AG20443 (cell line): ENCODE data around the gene SSTR5.

Experiments used
- DNase-seq: peaks from one replicate; pipeline ENCODE4 v3.0.0; 2012; ENCODE audit warnings: low spot score, mixed read lengths

SSTR5 gene

DNA sequence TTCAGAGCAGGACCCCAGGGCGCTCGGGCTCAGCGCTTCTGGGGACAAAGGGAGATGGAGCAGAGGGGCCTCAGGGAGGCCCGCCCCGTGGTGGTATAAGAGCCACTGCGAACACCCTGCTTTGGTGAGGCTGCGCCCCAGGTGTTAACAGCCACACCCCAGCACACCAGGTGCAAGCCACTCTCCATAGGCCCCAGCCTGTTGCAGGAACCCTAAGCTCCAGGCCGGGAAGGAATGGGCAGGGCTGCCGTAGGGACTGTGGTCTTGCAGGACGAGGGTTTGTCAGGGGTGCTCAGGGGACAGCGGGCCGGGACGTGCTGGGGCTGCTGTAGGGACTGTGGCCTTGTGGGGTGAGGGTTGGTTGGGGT, 17.0 kb upstream of the SSTR5 start:
- no peak for DNase-seq

DNA sequence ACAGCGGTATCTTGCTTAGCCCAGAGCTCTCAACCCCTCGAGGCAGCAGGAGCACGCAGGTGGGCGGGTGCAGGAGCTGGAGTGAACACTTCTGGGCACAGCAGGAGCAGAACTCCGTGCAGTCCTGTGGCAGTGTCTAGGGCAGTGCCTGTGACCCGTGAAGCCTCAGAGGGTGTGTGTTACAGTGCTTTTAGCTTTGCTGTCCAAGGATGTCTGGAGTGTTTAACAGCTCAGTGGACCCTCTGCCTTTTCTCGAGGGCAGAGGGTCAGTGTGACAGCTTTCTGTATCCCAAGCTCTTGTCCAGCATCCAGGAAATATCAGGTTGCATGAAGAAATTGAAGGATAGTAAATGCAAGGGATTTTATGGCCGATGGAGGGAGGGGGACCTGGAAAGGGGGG, 16.4 kb upstream of the SSTR5 start:
- no peak for DNase-seq

DNA sequence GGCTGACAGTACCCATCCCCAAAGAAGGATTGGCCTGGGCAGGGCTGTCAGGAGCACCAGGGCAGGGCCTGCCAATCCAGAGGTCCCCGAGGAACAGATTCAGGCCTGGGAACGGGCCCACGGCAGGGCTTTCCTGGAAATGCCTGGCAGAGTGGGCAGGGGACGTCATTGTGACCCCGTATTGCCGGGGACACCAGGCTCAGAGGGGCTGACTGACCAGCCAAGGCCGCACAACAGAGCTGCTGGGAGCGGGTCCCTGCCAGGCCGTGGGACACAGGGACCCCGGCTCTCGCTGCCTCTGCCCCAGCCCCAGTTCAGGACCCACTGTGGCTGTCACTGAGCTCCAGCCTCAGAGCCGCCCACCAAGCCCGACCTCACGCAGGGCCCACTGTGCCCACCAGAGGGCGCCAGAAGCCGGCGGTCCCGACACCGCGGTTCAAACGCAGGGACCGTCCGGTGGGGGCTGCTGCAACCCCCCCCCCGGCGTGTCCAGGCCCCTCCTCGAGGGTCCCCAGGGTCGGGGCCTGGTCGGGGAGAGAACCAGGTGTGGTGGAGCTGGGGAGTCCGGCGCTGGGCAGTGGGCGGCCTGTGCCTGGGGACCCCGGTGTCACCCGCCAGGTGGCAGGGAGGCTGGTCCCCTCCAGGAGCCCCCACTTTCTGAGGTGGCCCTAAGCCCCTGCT, 15.2 kb upstream of the SSTR5 start:
- DNase-seq: peak; percentile 82

DNA sequence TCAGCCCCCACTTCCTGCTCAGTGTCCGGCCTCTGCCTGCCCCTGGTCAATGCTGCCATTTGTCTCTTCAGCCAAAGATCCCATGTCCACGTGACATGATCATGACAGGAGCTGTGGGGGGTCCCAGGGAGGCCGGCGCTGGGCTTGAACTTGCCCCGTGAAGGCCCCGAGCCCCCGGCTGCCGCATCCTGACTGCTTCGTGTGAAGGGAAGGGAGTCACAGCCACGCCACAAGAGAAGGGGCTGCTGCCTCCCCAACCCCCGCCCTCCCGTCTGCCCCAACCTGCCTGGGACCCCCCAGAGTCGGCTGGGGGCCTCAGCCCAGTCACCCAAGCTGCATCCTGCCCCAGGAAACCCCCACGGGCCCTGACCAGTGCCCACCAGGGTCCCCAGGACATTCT, 14.3 kb upstream of the SSTR5 start:
- no peak for DNase-seq

DNA sequence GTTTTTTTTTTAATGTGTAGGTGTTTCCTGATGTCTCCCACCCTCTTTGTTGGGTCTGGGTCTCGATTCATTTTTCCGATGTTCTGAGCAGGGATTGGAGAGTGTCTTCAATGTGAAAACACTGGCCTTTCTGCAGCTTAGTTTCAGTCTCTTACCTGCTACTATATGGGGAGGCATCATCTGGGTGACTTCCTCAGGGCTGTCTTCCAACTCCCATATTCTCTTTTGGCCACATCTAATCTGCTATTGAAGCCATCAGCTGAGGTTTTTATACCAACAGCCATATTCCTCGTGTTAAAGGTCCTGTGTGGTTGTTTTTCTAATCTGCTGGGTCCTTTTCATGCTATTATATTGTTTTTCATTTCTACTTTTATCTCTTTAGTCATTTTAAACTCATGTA, 13.2 kb upstream of the SSTR5 start:
- no peak for DNase-seq

DNA sequence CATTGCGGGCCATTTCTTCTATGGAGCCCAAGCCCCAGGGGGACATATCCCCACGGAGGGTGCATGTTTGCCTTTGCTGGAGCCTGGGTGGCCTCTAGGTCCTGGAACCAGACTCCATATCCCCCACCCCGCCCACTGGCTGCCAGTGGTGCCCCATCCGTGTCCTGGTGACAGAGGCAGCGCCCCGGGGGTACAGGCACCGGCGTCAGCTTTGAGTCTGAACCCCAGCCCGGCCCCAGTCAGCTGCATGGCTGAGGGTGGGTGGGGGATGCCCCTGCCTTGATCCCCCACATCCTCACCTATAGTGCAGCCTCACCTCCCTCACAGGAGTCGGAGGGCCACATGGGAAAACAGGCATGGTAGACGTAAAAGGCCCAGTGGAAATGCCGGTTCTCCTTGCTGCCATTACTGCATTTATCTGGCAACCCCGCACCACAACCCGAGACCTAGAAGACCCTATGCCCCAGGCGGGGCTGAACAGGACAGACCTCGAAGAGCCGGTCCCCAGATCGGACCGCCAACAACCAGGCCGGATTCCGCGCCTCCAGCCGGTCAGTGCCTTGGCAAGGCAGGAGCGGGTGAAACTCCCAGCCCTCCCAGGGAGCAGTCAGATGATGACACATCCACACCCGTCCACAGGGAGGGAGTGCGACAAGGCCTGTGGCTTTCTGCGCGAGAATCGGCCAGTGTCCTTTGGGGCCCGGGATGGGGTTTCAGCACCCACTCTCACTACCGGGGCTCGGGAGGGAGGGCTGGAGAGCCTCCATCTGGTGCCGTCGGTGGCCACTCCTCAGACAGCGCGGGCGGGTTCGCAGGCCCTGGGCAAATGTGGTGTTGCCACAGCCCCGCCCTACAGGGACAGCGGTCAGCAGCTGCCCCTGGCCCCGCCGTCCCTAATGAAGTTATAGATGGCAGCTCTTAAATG, 11.9 kb upstream of the SSTR5 start:
- DNase-seq: no peak

DNA sequence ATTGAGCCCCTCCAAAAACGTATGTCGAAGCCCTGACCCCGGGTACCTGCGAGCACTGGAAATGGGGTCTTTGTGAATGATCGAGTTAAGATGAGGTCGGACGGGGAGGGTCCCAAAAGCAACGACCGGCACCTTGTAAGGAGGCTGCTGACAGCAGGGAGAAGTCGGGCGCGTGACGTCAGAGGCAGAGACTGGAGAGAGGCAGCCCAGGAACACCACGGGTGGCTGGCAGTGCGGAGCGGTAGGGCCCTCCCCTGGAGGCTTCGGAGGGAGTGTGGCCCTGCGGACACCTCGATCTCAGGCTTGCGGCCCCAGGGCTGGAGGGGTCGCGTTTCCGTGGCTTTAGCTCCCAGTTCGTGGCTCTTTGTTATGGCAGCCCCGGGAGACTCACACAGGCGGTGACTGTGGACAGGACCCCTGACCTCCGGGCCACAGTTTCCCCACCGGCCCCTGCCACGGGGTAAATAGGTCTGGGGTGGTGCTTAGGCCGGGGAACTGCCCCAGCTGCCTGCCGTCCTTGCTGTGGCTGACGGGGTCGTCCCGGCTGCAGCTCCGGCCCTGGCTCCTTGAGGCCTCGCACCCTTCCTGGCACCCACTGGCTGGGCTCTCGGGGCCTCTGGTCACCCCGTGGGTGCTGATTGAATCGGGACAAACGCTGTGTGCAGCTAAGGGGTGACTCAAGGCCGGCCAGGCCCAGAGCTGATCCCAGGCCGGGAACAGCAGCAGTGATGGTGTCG, 10.6 kb upstream of the SSTR5 start:
- DNase-seq: no peak

DNA sequence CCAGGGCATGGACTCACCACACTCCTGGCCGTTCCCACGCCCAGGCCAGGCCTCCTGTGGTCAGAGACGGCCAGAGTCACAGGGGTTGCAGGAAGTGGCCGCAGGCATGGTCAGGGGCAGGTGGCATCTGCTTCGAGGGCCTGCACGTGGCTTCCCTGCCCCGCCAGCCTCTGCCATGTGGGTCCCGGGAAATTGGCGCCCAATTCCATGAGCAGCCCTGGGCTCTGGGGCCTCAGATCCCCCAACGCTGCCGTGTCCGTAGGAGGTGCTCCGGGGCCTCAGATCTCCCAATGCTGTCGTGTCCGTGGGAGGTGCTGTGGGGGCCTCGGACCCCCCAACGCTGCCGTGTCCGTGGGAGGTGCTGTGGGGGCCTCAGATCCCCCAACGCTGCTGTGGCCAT, 9.7 kb upstream of the SSTR5 start:
- DNase-seq: no peak

DNA sequence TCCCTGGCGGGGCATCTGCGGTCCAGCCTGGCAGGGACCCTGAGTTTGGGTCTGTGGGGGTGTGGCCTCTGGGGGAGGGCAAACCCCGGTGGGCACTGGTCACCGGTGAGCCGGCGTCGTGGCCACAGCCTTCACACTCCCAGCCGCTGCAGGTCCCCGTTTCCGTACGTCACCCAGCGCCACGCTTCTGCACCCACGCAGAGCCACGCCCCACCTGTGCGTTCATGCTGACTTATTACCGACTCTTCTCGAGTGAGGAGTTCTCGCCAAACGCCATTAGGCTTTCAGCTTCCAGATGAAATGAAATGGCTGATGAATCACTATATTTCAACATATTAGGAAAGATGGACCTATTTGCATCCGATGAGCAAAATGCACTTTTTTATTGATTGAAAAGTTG, 8.8 kb upstream of the SSTR5 start:
- DNase-seq: no peak

DNA sequence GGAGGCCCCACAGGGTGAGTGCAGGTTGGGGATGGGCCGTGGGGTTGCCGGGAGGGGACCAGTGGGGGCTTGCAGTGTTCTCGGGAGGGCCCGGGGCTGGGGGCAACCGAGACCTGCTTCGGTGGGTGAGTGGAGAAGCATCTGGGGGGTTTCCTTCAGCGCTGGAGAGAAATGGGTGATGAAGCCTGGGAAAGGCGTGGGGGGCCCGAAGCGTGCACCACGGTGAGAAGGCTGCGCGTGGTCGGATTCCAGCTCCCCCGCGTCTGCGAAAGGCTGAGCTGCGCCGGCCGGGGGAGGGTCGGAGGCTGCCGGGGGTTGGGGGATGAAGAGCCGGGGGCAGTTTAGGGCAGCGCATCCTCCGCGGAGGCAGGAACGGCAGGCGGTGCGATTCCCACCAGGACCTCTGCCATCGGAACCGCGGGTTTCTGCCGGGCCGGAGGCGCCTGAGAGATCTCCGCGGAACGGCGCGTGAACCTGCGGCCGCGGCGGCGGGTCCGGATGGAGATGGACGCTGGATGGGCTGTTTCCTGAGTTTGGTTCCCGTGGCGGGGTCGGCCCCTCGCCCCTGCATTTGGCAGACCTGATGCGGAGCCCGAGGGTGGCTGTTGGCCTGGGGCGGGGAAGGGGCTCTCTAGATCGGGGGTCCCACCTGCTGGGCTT, 6.9 kb upstream of the SSTR5 start:
- DNase-seq: no peak

DNA sequence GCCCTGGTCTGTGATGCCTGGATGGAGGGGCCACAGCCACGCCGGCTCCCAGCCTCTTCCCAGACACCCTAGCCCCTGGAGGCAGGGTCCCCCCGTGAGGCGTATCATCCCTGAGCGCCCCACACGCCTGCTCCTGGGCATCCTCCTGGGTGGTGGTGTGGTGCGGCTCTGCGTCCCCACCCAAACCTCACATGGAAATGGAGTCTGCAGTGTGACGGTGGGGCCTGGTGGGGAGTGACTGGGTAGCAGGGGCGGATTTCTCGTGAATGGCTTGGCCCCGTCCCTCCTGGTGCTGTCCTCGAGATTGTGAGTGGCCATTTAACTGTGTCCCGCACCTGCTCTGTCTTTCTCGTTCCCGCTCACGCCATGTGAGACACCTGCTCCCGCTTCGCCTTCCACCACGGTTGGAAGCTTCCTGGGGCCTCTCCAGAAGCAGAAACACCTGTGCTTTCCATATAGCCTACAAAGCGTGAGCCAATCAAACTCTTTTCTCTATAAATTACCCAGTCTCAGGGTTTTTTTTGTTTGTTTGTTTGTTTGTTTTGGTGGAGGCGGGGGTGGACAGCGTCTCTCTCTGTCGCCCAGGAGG, 5.9 kb upstream of the SSTR5 start:
- DNase-seq: no peak

DNA sequence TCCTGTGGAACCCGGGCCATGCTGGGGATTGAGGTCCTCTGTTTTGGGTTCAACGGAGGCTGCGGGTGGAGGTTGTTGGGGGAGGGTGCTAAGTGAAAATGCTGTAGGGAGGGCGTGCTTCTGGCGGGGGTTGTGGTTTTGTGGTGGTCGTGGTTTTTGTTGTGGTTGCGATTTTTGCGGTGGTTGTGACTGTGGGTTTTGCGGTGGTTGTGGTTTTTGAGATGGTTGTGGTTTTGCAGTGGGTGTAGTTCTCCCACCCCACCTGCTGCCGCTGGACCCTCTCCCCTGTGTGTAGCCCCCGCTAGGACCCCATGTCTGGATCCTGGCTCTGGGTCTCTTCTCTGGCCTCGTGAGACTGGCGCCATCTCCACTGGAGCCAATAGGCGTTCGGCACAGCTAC, 4.9 kb upstream of the SSTR5 start:
- DNase-seq: no peak

DNA sequence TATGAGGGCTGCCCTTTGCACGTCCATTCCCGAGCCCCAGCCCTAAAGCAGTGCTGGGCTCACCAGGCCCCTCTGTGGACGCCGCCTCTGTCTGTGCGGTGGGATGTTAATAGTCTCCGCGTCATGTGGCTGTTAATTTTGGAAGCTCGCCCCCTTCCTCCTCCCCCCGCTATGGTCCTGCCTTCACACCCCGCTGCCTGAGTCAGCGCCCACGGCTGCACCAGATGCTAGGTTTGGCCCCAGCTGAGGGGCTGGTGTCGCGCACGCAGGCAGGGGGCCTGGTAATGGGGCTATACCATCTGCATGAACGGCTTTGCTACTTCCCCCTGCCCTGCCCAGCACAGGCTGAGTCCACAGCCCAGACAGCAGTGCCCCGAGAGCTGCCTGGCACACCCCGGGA, 4.1 kb upstream of the SSTR5 start:
- DNase-seq: no peak

DNA sequence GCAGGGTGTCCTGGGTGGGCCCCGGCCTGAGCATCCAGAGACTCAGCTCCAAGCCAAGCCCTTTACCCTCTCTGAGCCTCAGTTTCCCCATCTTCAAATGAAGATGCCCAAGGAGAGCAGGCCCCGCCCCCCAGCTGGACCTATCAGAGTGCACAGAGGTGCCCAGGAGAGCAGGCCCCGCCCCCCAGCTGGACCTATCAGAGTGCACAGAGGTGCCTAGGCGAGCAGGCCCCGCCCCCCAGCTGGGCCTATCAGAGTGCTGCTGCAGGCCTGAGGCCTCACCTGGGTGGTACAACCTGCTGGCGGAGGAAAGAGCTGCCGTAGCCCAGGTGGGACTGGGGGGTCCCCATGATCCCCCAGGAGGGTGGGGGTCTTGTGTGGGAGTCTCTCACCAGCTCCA, 3.4 kb upstream of the SSTR5 start:
- DNase-seq: no peak

DNA sequence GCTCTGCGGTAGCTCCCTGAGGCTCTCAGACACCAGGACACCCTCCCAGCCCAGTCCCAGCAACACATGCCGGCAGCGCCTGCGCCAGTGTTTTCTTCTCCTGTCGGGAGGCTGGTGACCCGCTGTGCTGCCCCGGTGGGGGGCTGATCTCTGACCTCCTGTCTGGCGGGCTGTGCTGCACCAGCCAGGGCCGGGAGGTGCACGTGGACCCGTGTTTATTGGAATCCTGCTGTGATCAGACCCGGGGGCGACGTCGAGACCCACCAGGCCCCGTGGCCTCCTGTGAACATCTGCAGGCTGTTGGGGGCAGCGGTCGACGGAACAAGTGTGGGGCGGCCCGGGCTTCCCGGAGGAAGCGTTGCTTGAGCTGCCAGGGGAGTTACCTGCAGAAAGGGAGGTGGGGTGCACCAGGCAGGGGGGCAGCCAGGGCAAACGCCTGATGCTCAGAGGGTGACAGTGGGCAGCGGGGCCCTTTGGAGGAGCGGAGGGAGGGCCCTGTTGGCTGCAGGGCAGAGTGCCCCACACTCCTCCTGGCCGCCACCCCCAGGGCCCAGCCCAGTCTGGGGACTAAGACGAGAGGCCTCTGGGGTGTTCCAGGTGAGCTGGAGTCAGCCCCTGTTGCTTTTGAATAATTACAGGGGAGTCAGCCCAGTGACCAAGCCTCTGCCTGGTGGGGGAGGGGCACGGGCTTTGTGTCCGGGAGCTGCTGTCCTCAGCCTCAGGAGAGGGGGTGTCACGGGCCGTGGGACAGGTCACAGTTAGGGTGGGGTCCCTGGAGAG, 2.3 kb upstream of the SSTR5 start:
- DNase-seq: no peak

DNA sequence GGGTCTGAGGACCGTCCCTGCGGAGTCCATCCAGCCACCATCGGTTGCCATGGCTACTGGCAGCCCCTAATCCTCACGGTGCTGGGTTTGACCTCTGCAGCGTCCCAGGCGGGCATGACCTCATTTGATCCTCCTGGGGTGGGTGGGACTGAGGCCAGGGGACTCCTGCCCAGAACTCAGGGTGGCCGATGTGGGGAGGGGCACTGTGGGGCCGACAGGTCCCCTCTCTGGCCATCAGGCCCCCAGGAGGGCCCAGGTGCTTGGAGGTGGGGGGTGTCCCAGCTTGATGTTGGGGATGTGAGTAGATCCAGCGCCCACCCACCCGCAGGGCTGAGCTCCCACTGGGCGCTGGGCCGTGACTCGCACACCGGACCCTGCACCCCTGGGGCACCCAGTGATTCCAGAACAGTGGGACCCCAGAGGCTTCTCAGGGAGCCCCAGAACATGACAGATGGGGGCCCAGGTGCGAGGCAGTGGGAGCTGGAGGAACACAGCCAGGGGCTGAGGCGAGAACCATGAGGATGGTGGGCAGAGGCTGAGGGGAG, 1.6 kb upstream of the SSTR5 start:
- no peak for DNase-seq

DNA sequence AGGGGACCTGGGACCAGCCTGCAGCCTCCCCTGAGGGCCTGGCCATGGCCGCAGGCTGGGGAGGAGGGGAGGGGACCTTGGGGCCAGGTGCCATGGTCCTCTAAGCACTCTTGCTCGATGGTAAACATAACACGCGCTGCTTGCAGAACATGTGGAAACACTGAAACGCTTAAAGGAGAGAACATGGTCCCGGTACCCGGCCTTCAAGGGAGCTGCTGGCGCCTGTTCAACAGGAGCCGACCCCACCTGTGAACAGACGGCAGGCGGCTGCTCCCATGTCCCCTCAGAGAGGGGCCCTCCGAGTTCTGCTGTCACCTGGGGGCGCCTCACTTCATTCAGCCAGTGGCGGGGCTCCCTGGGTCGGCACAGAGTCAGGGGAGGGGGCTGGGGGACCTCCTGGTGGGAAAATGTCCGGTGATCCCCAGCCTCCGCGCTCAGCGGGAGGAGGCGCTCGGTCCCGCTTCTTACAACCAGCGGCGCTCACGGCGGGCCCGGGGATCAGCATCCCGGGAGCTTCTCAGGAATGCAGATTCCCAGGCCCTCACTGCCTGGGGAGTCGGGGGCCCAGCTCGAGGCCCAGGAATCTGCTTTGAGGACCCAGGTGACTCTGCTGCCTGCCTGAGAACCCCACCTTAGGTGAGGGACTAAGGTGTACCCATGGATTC, 854 bp upstream of the SSTR5 start:
- DNase-seq: no peak

DNA sequence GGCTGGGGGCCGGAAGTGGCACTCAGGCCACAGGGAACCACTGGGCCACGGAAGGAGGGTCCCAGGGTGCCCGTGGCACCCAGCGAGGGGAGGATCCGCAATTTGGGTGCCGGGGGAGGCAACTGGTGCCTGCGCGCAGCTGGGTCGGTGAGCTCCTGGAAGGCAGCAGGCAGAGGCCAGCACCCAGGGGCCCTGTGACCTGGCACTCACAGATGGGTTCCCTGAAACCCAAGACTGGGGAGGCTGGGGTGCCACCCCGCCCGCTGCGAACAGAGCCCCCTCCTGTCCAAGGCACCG, 663 bp downstream of the SSTR5 start:
- no peak for DNase-seq

DNA sequence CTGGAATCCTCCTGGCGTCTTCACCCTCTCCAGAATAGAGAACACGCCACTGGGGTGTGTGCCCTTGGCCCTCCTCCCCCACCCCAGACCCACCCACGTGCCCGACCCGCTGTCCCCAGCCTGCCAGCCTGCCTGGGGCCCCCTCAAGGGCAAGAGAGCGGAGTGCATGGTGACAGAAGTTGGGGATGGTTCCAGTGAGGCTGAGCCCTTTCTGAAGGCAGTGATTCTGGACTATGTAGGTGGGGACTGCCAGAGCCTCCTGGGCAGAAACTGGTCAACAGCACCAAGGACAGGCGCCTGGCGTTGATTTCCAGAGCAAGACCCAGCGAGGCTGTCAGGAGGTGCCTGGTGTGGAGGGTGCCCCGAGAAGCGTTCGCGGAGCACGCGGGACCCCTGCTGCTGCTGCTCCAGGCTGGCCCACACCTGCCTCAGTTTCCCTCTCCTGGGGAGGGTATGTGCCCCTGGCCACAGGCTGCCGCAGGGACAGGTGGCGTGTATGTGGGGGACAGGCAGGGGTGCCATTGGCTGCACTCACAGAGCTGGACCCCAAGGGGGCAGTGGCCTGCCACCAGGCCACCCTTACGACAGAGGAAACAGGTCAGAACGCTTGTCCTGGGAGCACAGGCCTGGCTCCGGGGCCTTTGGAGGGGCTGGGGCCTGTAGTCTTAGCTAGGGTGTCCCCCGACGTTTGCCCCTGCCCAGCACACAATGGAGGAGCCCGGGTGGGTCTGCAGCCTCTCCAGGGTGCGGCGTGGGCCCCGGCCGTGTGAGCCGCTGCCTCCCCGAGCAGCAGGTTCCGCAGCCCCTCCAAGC, 1.2 kb downstream of the SSTR5 start:
- DNase-seq: no peak

DNA sequence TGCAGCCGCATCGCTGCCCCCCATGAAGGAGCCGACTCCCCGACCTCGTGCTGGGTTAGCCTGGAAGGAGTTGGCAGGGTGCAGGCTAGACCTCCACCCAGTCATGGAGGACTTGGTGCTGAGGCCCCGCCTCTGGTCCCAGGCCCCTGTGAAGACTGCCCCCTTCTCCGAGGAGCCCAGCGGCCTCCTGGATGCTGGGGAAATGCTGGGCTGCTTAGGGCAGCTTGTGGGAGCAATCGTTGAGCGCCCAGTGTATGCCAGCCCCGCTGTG, 1.8 kb downstream of the SSTR5 start:
- DNase-seq: no peak
